GM18520 (cell line): Measurements from ENCODE around the gene USP26.
"Not testable (repeated sequence)": the region's sequence is repeated elsewhere in the genome, so short reads cannot be mapped to it uniquely, and the experiment has no call there.

Experiments used
- ATAC-seq: cut with Tn5 transposase; IDR thresholded peaks from one replicate; pipeline ENCODE4 v1.9.1; 2021; ENCODE audit not compliant: unreplicated experiment

The USP26 gene

DNA sequence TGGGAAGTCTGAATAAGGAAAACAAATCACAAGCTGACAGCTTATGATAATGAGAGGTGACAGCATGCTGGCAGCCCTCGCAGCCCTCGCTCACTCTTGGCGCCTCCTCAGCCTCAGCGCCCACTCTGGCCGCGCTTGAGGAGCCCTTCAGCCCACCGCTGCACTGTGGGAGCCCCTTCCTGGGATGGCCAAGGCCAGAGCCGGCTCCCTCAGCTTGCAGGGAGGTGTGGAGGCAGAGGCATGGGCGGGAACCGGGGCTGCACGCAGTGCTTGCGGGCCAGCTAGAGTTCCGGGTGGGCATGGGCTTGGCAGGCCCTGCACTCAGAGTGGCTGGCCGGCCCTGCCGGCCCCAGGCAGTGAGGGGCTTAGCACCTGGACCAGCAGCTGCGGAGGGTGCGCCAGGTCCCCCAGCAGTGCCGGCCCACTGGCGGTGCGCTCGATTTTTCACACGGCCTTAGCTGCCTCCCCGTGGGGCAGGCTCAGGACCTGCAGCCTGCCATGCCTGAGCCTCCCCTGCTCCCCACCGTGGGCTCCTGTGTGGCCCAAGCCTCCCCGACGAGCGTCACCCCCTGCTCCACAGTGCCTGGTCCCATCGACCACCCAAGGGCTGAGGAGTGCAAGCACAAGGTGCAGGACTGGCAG lies 52.6 kb downstream of the USP26 start:
- not testable (repeated sequence) for ATAC-seq

GRCh38 chrX:133042260-133042659 lies 54.6 kb downstream of the USP26 start:
- no peak for ATAC-seq

DNA sequence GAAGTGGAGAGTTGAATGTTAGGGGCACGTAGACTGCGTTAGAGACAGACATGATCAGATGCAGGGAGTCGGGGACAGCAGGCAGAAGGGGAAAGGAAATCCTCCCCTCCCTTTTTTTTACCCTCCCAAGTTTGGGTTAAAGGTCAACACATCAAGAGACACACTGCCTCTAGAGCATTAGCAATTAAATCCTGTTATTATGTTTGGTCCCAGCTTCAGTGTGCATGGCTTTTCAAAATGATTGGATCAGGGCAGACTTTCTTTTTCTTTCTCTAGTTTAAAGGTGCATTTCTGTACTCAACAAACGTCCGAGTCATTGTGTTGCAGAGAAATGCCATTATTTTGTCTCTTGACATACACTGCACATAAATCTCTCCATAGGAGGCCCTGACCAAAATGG lies 63.9 kb downstream of the USP26 start:
- ATAC-seq, result no peak

- ATAC-seq, result no peak
Measured at GRCh38 chrX:133018229-133018628, 78.7 kb downstream of the USP26 start.

DNA sequence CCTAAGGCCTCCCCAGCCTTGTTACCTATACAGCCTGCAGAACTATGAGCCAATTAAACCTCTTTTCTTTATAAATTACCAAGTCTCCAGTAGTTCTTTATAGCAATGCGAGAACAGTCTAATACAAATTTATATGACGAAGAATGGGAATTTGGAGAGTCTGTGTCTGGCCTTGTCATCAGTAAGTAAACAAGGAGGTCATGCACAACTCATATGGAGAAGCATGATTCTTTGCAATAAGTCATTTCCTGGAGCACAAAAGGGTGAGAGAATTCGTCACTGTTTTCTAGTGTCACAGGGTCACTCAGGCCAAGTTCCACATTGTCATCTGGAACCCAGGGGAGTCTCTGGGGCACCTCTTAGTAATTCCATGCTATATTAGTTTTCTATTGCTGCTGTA lies 89.5 kb downstream of the USP26 start:
- no peak for ATAC-seq

DNA sequence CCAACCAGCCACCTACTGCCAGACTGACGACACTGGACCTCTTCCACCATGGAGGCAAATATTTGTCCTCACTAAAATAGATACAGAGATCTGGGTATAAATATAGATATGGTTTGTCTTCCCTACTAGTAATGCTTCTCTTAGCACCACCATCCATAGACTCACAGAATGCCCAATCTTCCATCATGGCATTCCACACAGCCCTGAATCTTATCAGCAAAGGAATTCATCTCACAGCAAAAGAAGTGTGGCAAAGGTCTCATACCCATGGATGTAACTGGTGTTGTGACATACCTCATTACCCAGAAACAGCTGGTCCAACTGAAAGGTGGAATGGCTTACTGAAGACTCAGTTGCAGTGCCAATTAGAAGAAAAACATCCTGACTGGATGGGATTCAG lies 91.3 kb downstream of the USP26 start:
- ATAC-seq, result no peak

- no peak for ATAC-seq
Measured at GRCh38 chrX:133005042-133005441, 91.9 kb downstream of the USP26 start.

- no peak for ATAC-seq
Measured at GRCh38 chrX:132999209-132999608, 97.7 kb downstream of the USP26 start.

DNA sequence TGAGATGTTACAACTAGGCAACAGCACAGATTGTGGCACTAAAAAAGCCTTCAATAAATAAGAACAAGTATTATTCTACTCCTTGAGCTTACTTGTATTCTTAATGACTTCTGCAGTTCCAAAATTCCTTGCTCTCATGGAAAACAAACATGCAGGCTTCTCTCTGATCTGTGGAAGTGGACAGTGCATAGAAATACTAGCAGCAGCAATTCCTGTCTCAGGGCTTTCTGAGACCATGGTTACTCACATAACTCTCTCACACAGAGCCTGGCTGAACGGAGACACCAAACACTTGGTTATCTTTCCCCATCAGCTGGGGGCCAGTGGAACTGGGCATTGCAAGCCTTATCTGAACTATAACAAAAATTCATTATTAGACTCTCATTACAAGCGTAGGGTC lies 106.1 kb downstream of the USP26 start:
- no peak for ATAC-seq

DNA sequence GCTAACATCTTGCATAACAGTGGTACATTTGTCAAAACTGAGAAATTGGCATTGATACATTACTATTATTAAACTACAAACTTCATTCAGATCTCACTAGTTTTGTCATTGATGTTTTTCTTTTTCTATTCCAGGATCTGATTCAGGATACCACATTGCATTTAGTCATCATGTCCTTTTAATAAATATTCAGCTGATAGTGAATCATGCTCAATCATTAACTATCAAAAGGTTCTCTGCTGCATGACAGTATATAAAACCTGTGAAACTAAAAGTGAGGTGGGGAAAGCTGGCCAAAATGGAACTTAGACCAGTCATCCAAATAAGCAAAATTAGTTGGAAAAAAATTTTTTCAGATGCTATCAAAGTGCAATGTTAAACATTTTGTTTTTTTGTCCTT lies 110.4 kb downstream of the USP26 start:
- ATAC-seq, result no peak

DNA sequence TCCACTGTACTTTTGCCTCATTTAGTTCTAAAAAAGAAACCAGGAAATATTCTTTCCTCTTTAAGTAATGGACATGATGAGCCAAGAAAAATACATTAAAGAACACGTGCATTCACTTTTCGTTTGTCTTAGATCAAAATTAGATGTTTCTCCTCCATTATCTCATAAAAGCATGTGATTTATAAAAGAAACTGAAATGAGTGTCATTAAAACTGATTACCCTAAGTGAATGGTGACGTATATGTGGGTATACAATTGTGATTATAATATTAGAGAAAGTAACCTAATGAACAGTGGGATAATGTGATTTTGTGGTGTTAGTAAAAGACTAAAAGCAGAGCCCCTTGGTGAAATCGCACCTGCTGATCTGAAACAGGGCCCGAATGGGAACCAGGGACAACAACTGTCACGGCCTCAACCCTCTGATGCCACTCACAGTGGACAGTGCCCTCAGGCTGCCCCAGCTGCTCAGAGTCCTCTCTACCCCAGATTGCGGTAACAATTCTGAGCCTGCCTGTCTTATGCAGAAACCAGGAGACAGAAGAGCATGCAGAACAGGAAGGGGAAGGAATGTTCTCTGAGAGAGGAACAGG lies 112.8 kb downstream of the USP26 start:
- no peak for ATAC-seq

GRCh38 chrX:132983496-132983895 lies 113.4 kb downstream of the USP26 start:
- no peak for ATAC-seq

DNA sequence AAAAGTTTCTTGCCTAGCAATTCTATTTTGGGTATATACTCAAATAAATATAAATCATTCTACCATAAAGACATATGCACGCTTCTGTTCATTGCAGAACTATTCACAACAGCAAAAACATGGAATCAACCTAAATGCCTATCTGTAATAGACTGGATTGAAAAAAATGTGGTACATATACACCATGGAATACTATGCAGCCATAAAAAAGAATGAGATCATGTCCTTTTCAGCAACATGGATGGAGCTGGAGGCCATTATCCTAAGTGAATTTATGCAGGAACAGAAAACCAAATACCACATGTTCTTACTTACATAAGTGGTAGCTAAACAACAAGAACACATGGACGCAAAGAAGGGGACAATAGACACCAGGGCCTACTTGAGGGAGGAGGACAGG lies 116.9 kb downstream of the USP26 start:
- ATAC-seq, result not testable (repeated sequence)
